SHP77 treated with DMSO at 0.1 percent for 48 hours (cell line): Measurements from ENCODE around the gene BORCS8.
"Not testable (repeated sequence)": the region's sequence is repeated elsewhere in the genome, so short reads cannot be mapped to it uniquely, and the experiment has no call there.

Source experiments
- DNase-seq: peaks from one replicate; lab custom pipeline; 2025; lab: John Stamatoyannopoulos, UW

The BORCS8 gene

DNA sequence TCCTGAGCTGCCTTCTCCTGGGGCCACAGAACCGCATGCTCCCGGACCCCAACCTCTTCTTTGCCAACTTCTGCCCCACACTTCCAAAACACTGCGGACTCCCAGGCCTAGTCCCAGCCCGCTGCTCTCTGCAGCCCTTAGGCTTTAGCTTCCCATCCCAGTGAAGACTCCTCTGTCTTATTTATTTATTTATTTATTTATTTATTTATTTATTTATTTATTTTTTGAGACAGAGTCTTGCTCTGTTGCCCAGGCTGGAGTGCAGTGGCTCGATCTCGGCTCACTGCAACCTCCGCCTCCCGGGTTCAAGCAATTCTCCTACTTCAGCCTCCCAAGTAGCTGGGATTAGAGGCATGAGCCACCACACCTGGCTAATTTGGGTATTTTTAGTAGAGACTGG lies 43.4 kb downstream of the BORCS8 start:
- DNase-seq = not testable (repeated sequence)

DNA sequence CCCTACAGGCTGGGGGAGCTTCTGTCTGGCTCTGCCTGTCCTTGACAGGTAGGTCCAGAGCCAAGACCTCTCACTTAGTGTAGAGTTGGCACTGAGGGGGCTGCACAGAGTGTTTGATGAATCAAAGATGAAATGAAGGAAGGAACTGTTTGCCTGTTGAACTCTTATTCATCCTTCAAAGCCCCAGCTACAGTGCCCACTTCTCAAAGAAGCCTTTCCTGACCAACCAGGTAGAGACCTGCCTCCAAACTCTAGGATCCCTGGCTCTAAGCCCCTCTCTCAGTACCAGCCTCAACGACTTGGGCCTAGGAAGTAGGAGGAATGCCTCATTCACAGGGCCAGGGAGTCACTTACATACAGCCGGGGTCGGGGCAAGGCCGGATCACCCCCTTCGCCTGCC lies 44.6 kb downstream of the BORCS8 start:
- DNase-seq = no peak

DNA sequence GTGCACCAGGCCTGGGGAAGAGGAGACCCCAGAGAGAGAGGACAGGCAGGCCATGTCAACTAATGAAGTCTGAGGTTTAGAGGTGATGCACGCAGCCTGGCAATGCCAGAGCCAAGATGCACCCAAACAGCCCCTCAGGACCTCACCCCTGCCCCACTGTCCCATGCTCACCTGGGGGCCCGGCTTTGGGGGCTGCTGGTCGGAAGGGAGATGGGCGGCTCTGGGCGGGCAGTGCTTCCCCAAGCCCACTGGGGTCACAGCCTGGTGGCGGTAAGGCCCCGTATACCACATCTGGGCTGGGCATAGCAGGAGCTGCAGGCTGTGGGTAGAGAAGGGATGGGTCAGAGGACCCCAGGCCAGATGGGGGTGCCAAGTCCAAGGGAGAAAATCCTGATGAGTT lies 45.1 kb downstream of the BORCS8 start:
- no peak for DNase-seq

DNA sequence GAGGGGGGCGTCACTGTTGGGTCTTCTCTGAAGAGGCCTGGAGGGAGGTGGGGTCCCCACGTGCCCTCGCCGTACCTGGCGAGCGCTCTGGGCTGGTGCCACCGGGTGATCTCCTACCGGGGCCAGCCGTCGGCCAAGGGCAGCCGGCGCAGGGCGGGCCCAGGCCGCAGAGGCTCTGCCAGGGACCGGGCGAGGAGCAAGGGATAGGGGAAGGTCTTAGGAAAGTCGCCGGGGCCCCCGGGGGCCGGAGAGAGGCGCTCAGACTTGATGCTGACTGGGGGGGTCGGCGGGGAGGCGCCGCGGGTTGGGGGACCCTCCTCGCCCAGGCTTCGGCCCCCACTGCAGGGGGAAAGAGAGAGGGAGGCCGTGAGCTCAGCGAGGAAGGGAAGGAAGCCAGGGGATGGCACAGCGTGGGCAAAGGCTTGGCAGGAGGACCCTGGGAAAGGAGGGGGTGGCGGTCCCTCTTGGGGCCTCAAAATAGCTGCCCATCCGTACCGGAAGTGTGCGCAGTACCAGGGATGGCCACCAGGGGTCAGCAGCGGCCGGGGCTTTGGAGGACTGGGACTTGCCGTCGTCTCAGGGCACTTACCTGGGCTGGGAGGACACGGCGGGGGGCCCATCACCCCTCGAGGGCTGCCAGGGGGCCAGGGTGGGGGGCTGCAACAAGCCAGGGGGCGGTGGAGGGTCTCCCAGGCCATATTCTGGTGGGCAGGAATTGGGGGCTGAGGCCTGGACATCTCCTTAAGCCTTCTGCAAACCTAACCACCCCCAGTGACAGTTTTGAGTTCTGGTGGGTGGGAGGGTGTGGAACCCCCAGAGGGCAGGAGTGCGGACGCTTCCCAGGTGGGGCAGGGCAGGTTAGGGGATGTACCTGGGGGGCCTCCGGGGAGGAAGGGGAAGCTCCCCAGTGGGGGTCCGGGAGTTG lies 46.0 kb downstream of the BORCS8 start:
- no peak for DNase-seq

DNA sequence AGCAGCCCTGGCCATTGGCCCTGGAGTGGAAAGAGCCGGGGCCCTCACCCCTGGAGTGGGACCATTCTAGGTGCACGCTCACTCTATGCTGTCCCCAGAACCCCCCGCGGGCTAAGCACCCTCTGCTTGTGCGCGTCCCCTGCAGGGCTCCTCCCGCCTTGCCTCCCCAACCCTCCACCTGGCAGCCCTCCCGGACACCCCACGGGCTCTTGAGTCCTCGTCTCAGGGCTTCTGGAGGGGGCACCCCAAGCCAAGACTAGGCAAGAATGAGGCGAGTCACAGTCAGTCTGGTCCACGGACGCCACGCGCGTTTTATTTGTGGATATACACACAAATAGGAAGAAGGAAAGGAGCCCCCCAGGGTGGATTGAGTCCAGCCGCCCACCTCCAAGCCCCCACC lies 46.7 kb downstream of the BORCS8 start:
- no peak for DNase-seq

DNA sequence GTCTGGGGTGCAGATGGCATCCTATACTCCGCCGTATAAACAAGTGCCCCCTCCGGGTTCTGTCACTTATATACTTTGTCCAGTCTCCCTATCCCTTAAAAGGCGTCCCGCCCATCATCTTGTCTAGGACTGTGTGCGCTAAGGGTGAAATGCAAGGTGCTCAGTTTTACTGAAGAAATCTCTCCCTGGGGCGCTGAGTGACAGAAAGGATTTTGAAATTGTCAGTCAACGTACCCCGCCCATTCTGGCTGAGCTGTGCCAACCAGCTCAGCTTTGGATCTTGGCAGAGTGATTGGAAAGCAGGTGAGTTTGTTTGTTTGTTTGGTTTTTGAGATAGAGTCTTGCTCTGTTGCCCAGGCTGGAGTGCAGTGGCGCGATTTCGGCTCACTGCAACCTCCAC lies 49.6 kb downstream of the BORCS8 start:
- no peak for DNase-seq

DNA sequence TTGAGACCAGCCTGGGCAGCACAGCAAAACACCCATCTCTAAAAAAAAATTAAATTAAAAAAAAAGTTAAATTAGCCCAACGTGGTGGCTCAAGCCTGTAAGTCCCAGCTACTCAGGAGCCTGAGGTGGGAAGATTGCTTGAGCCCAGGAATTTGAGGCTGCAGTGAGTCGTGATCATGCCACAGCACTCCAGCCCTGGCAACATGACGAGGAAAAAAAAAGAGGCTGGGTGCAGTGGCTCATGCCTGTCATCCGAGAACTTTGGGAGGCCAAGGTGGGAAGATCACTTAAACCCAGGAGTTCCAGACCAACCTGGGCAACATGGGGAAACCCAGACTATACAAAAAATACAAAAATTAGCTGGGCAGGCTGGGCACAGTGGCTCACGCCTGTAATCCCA lies 51.5 kb downstream of the BORCS8 start:
- no peak for DNase-seq

DNA sequence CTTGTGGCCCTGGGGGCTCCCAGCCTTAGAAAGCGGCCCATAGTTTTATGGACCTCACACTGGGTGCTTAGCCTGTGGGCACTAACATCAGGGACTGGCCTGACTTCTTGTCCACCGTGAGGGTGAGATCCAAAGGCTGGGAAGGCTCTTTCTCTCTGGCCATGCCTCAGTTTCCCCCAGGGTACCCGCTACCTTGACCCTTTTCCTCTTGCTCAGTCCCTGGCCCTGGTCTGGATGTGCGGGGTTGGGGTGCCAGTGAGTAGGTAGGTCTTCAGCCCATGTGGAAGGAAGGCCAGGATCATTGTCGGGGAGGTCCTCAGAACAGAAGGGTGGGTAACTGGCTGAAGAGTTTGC lies 52.1 kb downstream of the BORCS8 start:
- no peak for DNase-seq

DNA sequence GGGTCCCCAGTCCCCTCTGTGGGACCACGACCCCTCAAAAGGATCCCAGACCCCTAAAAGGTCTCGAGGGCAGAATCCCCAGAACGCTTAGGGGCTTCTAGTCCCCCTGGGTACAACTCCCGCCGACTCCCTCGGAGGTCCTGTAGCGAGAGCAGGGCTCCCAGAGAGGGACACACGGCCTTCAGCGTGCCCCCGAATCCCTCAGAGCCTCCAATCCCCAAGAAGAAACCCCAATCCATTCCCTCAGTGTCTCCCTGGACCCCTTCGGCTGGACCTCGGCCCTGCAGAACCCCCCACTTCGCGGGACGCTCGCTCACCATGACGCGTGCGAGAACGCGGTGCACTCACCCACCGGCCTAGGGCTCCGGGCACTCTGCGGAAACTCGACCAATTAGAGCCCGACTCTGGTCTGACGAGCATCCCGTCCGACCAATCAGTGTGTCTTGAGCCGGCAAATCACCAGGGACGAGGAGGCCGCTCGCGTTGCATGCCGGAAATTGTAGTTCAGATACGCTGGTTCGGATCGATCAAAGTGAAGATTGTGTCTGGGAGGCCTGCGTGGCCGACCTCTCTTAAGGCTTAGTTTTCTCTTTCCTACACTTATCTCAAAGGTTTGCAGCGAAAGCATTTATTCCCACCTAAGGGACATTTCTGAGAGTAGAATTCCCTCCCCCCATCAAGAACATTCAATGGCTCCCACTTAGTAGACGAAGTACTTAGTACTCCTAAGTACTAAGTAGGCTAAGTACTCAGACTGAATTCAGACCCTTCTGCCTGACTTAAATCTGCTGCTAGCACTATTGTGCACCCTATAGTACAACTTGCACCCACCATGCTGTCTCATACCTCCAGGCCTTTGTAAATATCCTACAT lies 53.6 kb downstream of the BORCS8 start, which contains the start of gene TMEM161A:
TSS of gene TMEM161A (minus strand) at position 370 of the 873 bp plus-strand sequence. CDS start at position 320, 50 bp downstream.
- peak; percentile 94 for DNase-seq

DNA sequence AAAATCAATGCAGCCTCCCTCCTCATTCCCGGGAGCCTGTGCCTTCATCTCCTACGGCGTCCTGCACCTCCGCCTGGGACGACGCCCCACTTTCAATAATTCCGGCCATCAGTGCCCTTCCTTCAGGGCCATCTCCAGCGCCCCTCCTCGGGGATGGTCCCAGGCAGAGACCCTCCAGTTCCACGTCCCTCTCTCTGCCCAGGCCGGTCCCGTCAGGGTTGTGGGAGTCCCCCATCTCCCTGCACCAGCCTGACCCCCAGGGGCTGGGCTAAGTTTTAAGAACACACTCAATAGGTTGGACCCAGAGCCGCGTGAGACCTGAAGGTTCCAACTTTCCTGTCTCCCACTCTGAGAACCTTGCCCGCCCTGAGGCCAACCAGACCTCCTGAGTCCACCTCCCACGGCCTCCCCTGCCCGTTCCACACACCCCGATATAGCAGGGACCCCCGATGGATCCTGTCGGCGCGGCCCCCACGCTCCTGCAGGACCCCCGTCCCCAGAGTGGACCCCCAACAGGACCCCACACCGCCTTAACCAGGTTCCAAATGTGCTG lies 54.3 kb downstream of the BORCS8 start:
- no peak for DNase-seq

DNA sequence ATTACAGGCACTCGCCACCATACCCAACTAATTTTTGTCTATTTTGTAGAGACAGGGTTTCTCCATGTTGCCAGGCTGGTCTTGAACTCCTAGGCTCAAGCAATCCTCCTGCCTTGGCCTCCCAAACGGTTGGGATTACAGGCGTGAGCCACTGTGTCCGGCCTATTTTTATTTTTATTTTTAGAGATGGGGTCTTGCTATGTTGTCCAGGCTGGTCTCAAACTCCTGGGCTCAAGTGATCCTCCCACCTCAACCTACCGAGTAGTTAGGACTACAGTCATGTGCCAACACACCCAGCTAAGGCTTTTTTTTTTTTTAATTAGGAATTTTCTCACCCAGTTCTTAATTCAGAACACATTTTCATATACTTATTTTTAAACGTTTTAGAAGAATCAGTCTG lies 56.2 kb downstream of the BORCS8 start:
- DNase-seq = not testable (repeated sequence)

DNA sequence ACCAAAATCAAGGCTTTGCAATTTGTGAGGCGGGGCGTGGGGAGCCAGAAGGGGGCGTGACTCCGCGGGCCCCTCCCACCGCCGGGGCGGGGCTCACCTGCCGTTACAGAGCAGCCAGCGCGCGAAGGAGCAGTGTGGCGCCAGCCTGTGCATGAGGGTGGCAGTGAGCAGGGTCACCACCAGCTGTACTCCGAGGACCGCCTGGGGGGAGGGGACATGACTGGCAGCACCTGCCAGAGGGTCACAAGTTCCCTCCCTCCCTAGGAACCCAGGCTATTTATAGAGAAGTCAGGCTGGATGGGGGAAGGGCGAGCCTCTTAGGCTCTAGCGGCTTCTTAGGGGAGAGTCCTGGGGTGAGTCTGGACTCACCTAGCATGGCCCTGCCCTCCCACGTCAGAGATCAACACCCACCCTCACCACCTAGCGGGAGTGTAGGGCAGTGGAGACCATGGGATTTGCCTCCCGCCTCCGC lies 57.2 kb downstream of the BORCS8 start:
- peak; percentile 79 for DNase-seq

DNA sequence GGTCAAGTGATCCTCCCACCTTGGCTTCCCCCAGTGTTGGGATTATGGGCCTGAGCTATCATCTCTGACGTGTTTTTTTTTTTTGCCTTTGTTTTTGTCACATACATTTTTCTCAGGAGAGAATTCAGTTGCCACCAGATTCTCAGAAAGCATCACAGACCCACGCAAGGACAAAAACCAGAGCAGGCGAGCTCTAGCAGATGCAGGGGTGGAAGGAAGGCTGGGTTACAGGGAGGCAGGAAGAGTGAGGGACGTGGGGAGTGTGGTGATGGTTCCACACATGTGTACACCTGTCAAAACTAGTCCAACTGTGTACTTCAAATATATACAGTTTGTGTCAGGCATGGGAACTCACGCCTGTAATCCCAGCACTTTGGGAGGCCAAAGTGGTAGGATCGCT lies 58.0 kb downstream of the BORCS8 start:
- no peak for DNase-seq

DNA sequence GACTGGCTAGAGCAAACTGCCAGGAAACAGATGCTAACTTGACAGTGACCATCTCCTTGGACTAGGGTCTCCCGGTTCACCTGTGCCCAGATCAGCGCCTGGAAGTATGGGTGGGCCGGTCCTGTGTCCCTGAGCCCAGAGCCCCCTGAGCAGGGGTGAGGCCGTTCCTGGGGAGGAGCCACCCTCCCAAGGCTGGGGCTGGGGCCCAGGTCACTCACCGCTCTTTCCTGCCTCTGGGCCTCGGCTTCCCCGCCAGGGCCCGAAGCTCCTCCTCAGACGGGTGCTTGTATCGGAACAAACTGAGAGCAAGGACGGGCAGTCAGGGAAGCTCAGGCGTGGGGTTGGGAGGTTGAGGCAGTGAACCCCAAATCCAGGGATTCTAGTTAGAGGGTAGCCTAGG lies 59.0 kb downstream of the BORCS8 start:
- DNase-seq = no peak

DNA sequence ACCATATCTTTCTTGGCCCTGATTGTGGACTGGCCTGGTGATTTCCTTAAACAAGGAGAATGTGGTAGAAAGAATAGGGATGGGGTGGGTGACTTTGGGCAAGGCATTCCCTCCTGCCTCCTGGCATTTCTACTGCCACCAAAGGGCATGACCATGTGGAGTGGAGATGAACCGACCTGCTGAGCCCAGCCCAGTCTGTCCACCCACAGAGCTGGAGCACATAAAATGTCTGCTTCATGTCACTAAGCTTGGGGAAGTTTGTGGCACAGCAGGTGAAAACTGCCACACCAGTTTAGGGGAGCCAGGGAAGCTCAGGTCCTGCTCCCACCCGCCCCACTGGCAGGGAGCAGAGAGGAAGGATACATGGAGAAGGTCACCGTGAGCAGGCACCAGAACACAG lies 60.0 kb downstream of the BORCS8 start:
- DNase-seq = no peak
